Measurements from ENCODE around the gene TCF4. TPM values are rescaled to one million over a fixed set of nuclear protein-coding genes. Genes with fewer than 3 reads are reported as not detected.

TCF4 gene
- total RNA-seq, 4 donors from 2014 or later, result 30.3 to 51.1 (median 40.1) TPM

- no peak for DNase-seq
- Histone ChIP-seq H3K36me3 (no peaks in the 10 kb centered on the region), H3K27me3 (no peaks in the 10 kb centered on the region), H3K4me3 (no peak overlapping the region), H3K4me1 (peaks cover 0 to 9% (median 0%) of the 10 kb centered on the region in 4 donors), H3K9me3 (no peaks in the 10 kb centered on the region), H3K27ac (no peak overlapping the region)
- WGBS, 2 donors (ENCODE audit: low coverage in 1 of 2), result 81 to 97% methylated on average over 4 to 6 of the region's 6 CpGs
- in situ Hi-C loops (cut with MboI; ENCODE audit: low pct_ligation_motif_present in 1 of 4, low pct_unique_long_range_greater_than_20kb in 1 of 4, low sequenced_read_pairs in 3 of 4), result no loop called here
- intact Hi-C loops (cut with DNase I; ENCODE audit: low total_unique reads), result no loop called here
- TF ChIP-seq EP300 (IDR thresholded peaks at IDR 0.05; ENCODE audit: low read depth), result no peak
- TF ChIP-seq, protein P1, sequence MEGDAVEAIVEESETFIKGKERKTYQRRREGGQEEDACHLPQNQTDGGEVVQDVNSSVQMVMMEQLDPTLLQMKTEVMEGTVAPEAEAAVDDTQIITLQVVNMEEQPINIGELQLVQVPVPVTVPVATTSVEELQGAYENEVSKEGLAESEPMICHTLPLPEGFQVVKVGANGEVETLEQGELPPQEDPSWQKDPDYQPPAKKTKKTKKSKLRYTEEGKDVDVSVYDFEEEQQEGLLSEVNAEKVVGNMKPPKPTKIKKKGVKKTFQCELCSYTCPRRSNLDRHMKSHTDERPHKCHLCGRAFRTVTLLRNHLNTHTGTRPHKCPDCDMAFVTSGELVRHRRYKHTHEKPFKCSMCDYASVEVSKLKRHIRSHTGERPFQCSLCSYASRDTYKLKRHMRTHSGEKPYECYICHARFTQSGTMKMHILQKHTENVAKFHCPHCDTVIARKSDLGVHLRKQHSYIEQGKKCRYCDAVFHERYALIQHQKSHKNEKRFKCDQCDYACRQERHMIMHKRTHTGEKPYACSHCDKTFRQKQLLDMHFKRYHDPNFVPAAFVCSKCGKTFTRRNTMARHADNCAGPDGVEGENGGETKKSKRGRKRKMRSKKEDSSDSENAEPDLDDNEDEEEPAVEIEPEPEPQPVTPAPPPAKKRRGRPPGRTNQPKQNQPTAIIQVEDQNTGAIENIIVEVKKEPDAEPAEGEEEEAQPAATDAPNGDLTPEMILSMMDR (IDR thresholded peaks at IDR 0.05), result no peak
- no peak for TF ChIP-seq POLR2AphosphoS5 (IDR thresholded peaks at IDR 0.05)
- TF ChIP-seq POLR2A (IDR thresholded peaks at IDR 0.05), result no peak
Observed at GRCh38 chr18:55395799-55396198, 192.2 kb downstream of the TCF4 start.

GRCh38 chr18:55390898-55391297, 197.1 kb downstream of the TCF4 start:
- no peak for TF ChIP-seq POLR2A (IDR thresholded peaks at IDR 0.05)
- intact Hi-C loops (cut with DNase I; ENCODE audit: low total_unique reads) (no loop called here), in situ Hi-C loops (cut with MboI; ENCODE audit: low pct_ligation_motif_present in 1 of 4, low pct_unique_long_range_greater_than_20kb in 1 of 4, low sequenced_read_pairs in 3 of 4) (no loop called here)
- no peak overlapping the region for H3K27ac ChIP-seq
- H3K27me3 ChIP-seq, result no peaks in the 10 kb centered on the region
- WGBS, 2 donors (ENCODE audit: low coverage in 1 of 2), result 91% methylated on average over 4 of the region's 4 CpGs; no CpG with 5 or more reads in 1 of the 2 donors
- no peaks in the 10 kb centered on the region for H3K9me3 ChIP-seq
- no peak for DNase-seq
- no peaks in the 10 kb centered on the region for H3K36me3 ChIP-seq
- peaks cover 0 to 6% (median 0%) of the 10 kb centered on the region in 4 donors for H3K4me1 ChIP-seq
- H3K4me3 ChIP-seq, result no peak overlapping the region

DNA sequence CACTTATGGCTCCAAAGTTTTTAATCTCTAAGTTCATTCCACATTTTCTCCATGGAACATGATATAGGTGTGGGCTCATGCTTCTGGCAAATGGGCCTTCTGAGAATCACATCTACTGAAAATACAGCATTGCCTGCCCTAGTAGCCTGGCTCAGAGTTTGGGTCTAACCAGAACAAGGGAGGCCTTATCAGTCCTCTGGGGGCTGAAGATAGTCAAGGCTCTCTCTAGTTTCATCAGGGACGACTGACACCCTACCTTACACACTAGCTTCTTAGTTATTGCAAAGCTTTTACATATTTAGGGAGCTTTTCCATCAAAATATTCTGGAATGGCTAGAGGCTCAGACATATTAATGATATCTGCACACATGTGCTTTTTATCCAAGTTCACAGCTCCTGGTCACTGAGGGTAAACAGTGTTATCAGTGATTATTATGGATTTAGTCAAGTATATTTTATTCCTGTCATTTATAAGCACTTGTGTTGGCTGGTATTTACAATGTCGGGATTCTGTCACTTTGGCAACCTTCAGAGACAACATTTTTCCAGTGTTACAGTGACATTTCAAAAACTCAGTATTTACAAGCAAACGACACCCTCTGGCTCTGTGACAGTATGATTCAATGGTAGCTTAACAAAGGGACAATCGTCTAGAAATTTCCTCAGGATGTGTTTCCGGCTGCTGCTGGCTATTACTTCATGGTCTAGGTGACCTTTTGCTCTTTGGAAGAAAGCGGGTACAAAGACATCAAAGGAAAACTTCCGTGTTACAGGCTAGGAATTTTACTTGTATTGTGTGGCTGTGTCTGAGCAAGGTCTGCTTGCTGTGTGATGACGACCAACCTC, 200.6 kb downstream of the TCF4 start:
- in situ Hi-C loops (cut with MboI; ENCODE audit: low pct_ligation_motif_present in 1 of 4, low pct_unique_long_range_greater_than_20kb in 1 of 4, low sequenced_read_pairs in 3 of 4) (no loop called here), intact Hi-C loops (cut with DNase I; ENCODE audit: low total_unique reads) (no loop called here)
- TF ChIP-seq POLR2AphosphoS5 (IDR thresholded peaks at IDR 0.05), result peak in 1 of 3 donors; percentile 22
- TF ChIP-seq, protein P1 (IDR thresholded peaks at IDR 0.05), result no peak
- no peak for DNase-seq
- peaks cover 0 to 4% of the 10 kb centered on the region in 2 donors for H3K9me3 ChIP-seq
- no peaks in the 10 kb centered on the region for H3K36me3 ChIP-seq
- no peaks in the 10 kb centered on the region for H3K27me3 ChIP-seq
- H3K27ac ChIP-seq, result peak overlapping the region in 2 of 4 donors; percentile 25 to 29
- H3K4me1 ChIP-seq, result peaks cover 0 to 6% (median 0%) of the 10 kb centered on the region in 4 donors
- WGBS, 2 donors (ENCODE audit: low coverage in 1 of 2), result 43 to 53% methylated on average over 4 to 8 of the region's 8 CpGs
- H3K4me3 ChIP-seq, result no peak overlapping the region

DNA sequence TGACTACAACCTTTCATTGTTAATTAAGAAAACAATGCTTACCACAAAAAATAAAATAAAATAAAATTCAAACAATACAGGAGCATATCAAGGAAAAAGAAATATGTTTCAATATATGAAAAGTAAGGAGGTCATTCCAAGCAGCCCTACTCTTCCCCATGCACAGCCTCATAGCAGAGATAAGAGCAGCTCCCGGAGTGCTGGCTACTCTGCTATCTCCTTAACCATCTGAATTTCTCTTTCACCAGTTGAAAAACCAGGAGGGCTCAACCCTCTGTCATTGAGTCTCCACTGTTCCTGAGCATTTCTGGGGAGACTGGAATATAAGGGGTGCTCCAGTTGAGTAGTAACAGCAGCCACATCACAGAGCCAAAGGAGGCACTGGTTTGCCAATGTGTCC, 201.4 kb downstream of the TCF4 start:
- in situ Hi-C loops (cut with MboI; ENCODE audit: low pct_ligation_motif_present in 1 of 4, low pct_unique_long_range_greater_than_20kb in 1 of 4, low sequenced_read_pairs in 3 of 4), result no loop called here
- H3K4me1 ChIP-seq, result peaks cover 0 to 6% (median 0%) of the 10 kb centered on the region in 4 donors
- no peak overlapping the region for H3K4me3 ChIP-seq
- peak overlapping the region in 1 of 4 donors; percentile 11 for H3K27ac ChIP-seq
- TF ChIP-seq EP300 (IDR thresholded peaks at IDR 0.05; ENCODE audit: low read depth) (no peak), POLR2A (IDR thresholded peaks at IDR 0.05) (no peak), POLR2AphosphoS5 (IDR thresholded peaks at IDR 0.05) (no peak)
- TF ChIP-seq, protein P1 (IDR thresholded peaks at IDR 0.05), result no peak
- H3K9me3 ChIP-seq, result peaks cover 0 to 8% of the 10 kb centered on the region in 2 donors
- H3K36me3 ChIP-seq, result no peaks in the 10 kb centered on the region
- no peak for DNase-seq
- H3K27me3 ChIP-seq, result no peaks in the 10 kb centered on the region
- 89 to 100% methylated on average over 1 of the region's 1 CpG for WGBS, 2 donors (ENCODE audit: low coverage in 1 of 2)
- intact Hi-C loops (cut with DNase I; ENCODE audit: low total_unique reads), result no loop called here
